Stimulated activated CD4-positive, alpha-beta T cell treated with anti-CD3 and anti-CD28 coated beads, Interleukin-15, amount 100 ng/mL, for 48 hours (primary cell): ENCODE results near the gene EPN1.

Source experiments
- DNase-seq, 2 donors: peaks; one replicate each; pipeline ENCODE4 v3.0.0-alpha.2; 2020; ENCODE audit warnings: low read depth in 2 of 2

Gene EPN1

GRCh38 chr19:55646889-55647731, 27.9 kb upstream of the EPN1 start:
- DNase-seq: no peak

- no peak for DNase-seq
Measured at GRCh38 chr19:55647732-55648584, 27.1 kb upstream of the EPN1 start, which contains the start of gene CCDC106. TSS of gene CCDC106 (plus strand) at chr19:55648212. CDS start at chr19:55649047, 835 bp downstream.

GRCh38 chr19:55648585-55649267, 26.3 kb upstream of the EPN1 start:
- DNase-seq: no peak

GRCh38 chr19:55649268-55650125, 25.5 kb upstream of the EPN1 start:
- DNase-seq: no peak

GRCh38 chr19:55650126-55650557, 24.9 kb upstream of the EPN1 start:
- no peak for DNase-seq

- DNase-seq: no peak
Measured at GRCh38 chr19:55650602-55651230, 24.3 kb upstream of the EPN1 start.

GRCh38 chr19:55651236-55651635, 23.8 kb upstream of the EPN1 start:
- DNase-seq: no peak

GRCh38 chr19:55652311-55653128, 22.5 kb upstream of the EPN1 start:
- no peak for DNase-seq

- DNase-seq: peak; percentile 94
Measured at GRCh38 chr19:55653651-55654322, 21.2 kb upstream of the EPN1 start.

- DNase-seq: peak; percentile 99
Measured at GRCh38 chr19:55654323-55654867, 20.6 kb upstream of the EPN1 start.

GRCh38 chr19:55654868-55655647, 20.0 kb upstream of the EPN1 start, which contains the start of gene U2AF2:
TSS of gene U2AF2 (plus strand) at chr19:55655035. CDS start at chr19:55655105, 70 bp downstream.
- peak; percentile 94 to 95 for DNase-seq

- no peak for DNase-seq
Measured at GRCh38 chr19:55655648-55656040, 19.4 kb upstream of the EPN1 start.

- DNase-seq: no peak
Measured at GRCh38 chr19:55656552-55656951, 18.5 kb upstream of the EPN1 start.

- DNase-seq: no peak
Measured at GRCh38 chr19:55656988-55657747, 17.9 kb upstream of the EPN1 start.

- no peak for DNase-seq
Measured at GRCh38 chr19:55658846-55659459, 16.1 kb upstream of the EPN1 start.

- no peak for DNase-seq
Measured at GRCh38 chr19:55659822-55660221, 15.2 kb upstream of the EPN1 start.

- DNase-seq: no peak
Measured at GRCh38 chr19:55660404-55660803, 14.6 kb upstream of the EPN1 start.
